K562 (cell line): ENCODE data around the gene PLEKHA6. TPM values are rescaled to one million over a fixed set of nuclear protein-coding genes. Genes with fewer than 3 reads are reported as not detected.

Source experiments
- ATAC-seq: fragments of 200-7000 bp; cut with Tn5 transposase; 3 replicates; pipeline ENCODE4 v1.9.1; 2020; ENCODE audit warnings: moderate library complexity
- BruUV-seq: library from RNA; stranded (reverse); fragments of 400-500 nt; replicated peaks from 2 replicates; lab custom pipeline; 2021; lab: Mats Ljungman, UMichigan
- CTCF ChIA-PET: fragments of 300-600 bp; formaldehyde crosslinking; extraction: SDS; loops from one replicate; lab custom pipeline; 2021; ENCODE audit warnings: low intra/inter-chr PET ratio; lab: Yijun Ruan, JAX
- POLR2A ChIA-PET: fragments of 300-600, 350-650 bp; sonication (Branson Sonifier 250); formaldehyde crosslinking; extraction: SDS; loops from one replicate; lab custom pipeline; 2021; ENCODE audit warnings: antibody characterized with exemption, inconsistent platforms; lab: Yijun Ruan, JAX
- DNase-seq, 4 experiments: peaks; one replicate each; pipeline versions ENCODE4 v3.0.0 to v3.0.0-alpha.2; 2011 to 2018; ENCODE audit warnings: low spot score in 3 of 4, mixed read lengths in 3 of 4; ENCODE audit errors: extremely low read depth in 1 of 4
- FAIRE-seq: peaks from 2 replicates; lab custom pipeline; 2011; peaks lifted over from hg19 to GRCh38; lab: Jason Lieb, UNC
- H2AFZ ChIP-seq: 2 replicates; pipeline ENCODE4 v1.6.0; 2011; ENCODE audit warnings: low read depth, low read length, control low read depth, inconsistent platforms
- H3K27ac ChIP-seq: fragments of 200-600 bp; 3 replicates; pipeline ENCODE4 v1.8.0; 2011; ENCODE audit warnings: low read depth, mild to moderate bottlenecking, control low read depth, inconsistent platforms, low read length, moderate library complexity, mixed read lengths; ENCODE audit errors: extremely low read depth
- H3K27me3 ChIP-seq, 2 experiments: fragments of 300-600 bp in 1 of 2; 2 replicates in 1 of 2; 3 replicates in 1 of 2; pipeline versions ENCODE4 v1.6.0 to v1.8.0; 2011; ENCODE audit warnings: inconsistent platforms in 2 of 2, low read length in 2 of 2, mild to moderate bottlenecking in 1 of 2, mixed read lengths in 1 of 2, moderate library complexity in 1 of 2; ENCODE audit not compliant: control insufficient read depth in 2 of 2, insufficient read depth in 2 of 2
- H3K36me3 ChIP-seq: fragments of 300-600 bp; 3 replicates; pipeline ENCODE4 v1.8.0; 2011; ENCODE audit warnings: mild to moderate bottlenecking, low read length, inconsistent platforms; ENCODE audit not compliant: control insufficient read depth, insufficient read depth
- H3K4me1 ChIP-seq, 2 experiments: fragments of 200-600 bp in 1 of 2; replicated peaks in 1 of 2; 2 replicates in 1 of 2; 3 replicates in 1 of 2; pipeline versions ENCODE4 v1.5.1 to v1.8.0; 2011; ENCODE audit warnings: inconsistent platforms in 2 of 2, low read length in 2 of 2, mild to moderate bottlenecking in 1 of 2, mixed read lengths in 1 of 2, moderate library complexity in 1 of 2; ENCODE audit not compliant: control insufficient read depth in 2 of 2, insufficient read depth in 2 of 2
- H3K4me2 ChIP-seq: 2 replicates; pipeline ENCODE4 v1.6.1; 2011; ENCODE audit warnings: low read length, control low read depth, inconsistent platforms, mixed read lengths; ENCODE audit not compliant: insufficient read depth
- H3K4me3 ChIP-seq: fragments of 200-600 bp; sonication (generic), shearing (Covaris generic); 2 replicates; pipeline ENCODE4 v1.5.1; 2016; ENCODE audit warnings: control low read depth, inconsistent platforms
- H3K79me2 ChIP-seq: fragments of 200-600 bp; 3 replicates; pipeline ENCODE4 v1.8.0; 2011; ENCODE audit warnings: low read length, inconsistent platforms; ENCODE audit not compliant: control insufficient read depth, insufficient read depth
- H3K9ac ChIP-seq, 2 experiments: 2 replicates each; pipeline versions ENCODE4 v1.6.0 to v1.6.1; 2011; ENCODE audit warnings: low read depth in 2 of 2, low read length in 2 of 2, control low read depth in 1 of 2, inconsistent platforms in 1 of 2, mild to moderate bottlenecking in 1 of 2, mixed read lengths in 1 of 2; ENCODE audit not compliant: insufficient read depth in 1 of 2
- H3K9me1 ChIP-seq: one replicate; pipeline ENCODE4 v1.6.0; 2011; ENCODE audit warnings: inconsistent platforms, mild to moderate bottlenecking, low read length, moderate library complexity; ENCODE audit not compliant: control insufficient read depth, insufficient read depth
- H3K9me3 ChIP-seq: replicated peaks from 2 replicates; pipeline ENCODE4 v1.5.1; 2011; ENCODE audit warnings: low read depth, low read length, inconsistent platforms; ENCODE audit not compliant: control insufficient read depth, insufficient read depth
- H4K20me1 ChIP-seq: replicated peaks from 2 replicates; pipeline ENCODE4 v1.6.1; 2011; ENCODE audit warnings: low read length, inconsistent platforms, mixed read lengths; ENCODE audit not compliant: control insufficient read depth, insufficient read depth
- PRDM10 ChIP-seq: fragments of 450-650 bp; IDR thresholded peaks from 2 replicates; pipeline ENCODE4 v1.6.1; 2018; ENCODE audit not compliant: partially characterized antibody
- USF2 ChIP-seq: sonication (generic); formaldehyde crosslinking; IDR thresholded peaks from 2 replicates; pipeline ENCODE4 v1.5.0; 2020; ENCODE audit warnings: missing genetic modification reagents
- WGBS: fragments of 100-300 bp; shearing (Covaris generic); methylation state at CpG from one replicate; pipeline ENCODE4 v1.1.6; 2016; ENCODE audit warnings: low coverage, mixed read lengths; ENCODE audit not compliant: insufficient coverage; ENCODE audit errors: missing lambda C conversion rate; 5-methylcytosine and 5-hydroxymethylcytosine counted together
- in situ Hi-C: fragments of 300-500 bp; cut with MboI; formaldehyde crosslinking; loops from 4 replicates; pipeline ENCODE4 v1.15.0; 2018; ENCODE audit warnings: inconsistent platforms, mixed read lengths
- intact Hi-C: fragments of 100-400 bp; cut with micrococcal nuclease; formaldehyde crosslinking; loops from 2 replicates; pipeline ENCODE4 v1.14.2; 2022
- polyA plus RNA-seq, 8 experiments: library from polyadenylated mRNA; depleted of rRNA in 4 of 8; stranded (reverse) in 5 of 8; unstranded in 3 of 8; fragments of >200 nt; fragmentation: Nextera tagmentation in 2 of 8; fragmentation: Illumina TruSeq in 1 of 8; extraction: Ambion mirVana in 2 of 8; extraction: Trizol in 1 of 8; gene quantifications; 2 replicates each; pipeline versions ENCODE4 v1.2.1 to v1.2.3, GENCODE V29; 2011 to 2014; ENCODE audit warnings: inconsistent platforms in 1 of 8, missing spikeins in 1 of 8
- total RNA-seq, 7 experiments: library from RNA; depleted of rRNA in 6 of 7; stranded (reverse); fragments of >200 nt in 6 of 7; fragmentation: Illumina TruSeq in 2 of 7; extraction: Trizol in 2 of 7; gene quantifications; 2 replicates each; pipeline versions ENCODE4 v1.2.1 to v1.2.3, GENCODE V29; 2011 to 2021; ENCODE audit warnings: low replicate concordance in 1 of 7

PLEKHA6 gene
- total and polyA plus RNA-seq, 9 of the 15 experiments (the other 6 are each of a cell fraction or from before 2014, with no cell fraction given) = under 0.01 to 0.33 (median 0.01) TPM; not detected in 4

GRCh38 chr1:204331847-204332487, 27.8 kb downstream of the PLEKHA6 start:
- ATAC-seq = no peak
- Histone ChIP-seq H3K79me2 (no peaks in the 10 kb centered on the region), H3K9me3 (no peaks in the 10 kb centered on the region), H4K20me1 (no peaks in the 10 kb centered on the region), H3K9ac (no peak overlapping the region), H3K27me3 (peaks cover 34 to 81% of the 10 kb centered on the region in 2 experiments), H3K4me1 (no peaks in the 10 kb centered on the region), H3K27ac (no peak overlapping the region), H3K4me3 (no peak overlapping the region), H2AFZ (no peak overlapping the region), H3K36me3 (no peaks in the 10 kb centered on the region), H3K9me1 (no peaks in the 10 kb centered on the region), H3K4me2 (no peak overlapping the region)
- ChIA-PET CTCF (no interaction called here), POLR2A (interaction anchor here (2.2 kb wide), 1 partner anchor 11 kb away, joined by 16 read pairs; no protein-coding TSS in a partner anchor)
- no peak for DNase-seq
- FAIRE-seq = no peak
- no TSS peak for BruUV-seq
- in situ Hi-C loops (no loop called here), intact Hi-C loops (no loop called here)
- WGBS = 1% methylated on average over 13 of the region's 13 CpGs
- TF ChIP-seq PRDM10 = peak; percentile 10
- no peak for TF ChIP-seq USF2 (CRISPR knock-in tag)
